TTC549 (cell line): Measurements from ENCODE around the gene HECTD2.
"Not testable (repeated sequence)": the region's sequence is repeated elsewhere in the genome, so short reads cannot be mapped to it uniquely, and the experiment has no call there.

Experiments used
- FAIRE-seq: peaks from 2 replicates; lab custom pipeline; 2012; peaks lifted over from hg19 to GRCh38; lab: Jason Lieb, UNC

HECTD2 gene, protein sequence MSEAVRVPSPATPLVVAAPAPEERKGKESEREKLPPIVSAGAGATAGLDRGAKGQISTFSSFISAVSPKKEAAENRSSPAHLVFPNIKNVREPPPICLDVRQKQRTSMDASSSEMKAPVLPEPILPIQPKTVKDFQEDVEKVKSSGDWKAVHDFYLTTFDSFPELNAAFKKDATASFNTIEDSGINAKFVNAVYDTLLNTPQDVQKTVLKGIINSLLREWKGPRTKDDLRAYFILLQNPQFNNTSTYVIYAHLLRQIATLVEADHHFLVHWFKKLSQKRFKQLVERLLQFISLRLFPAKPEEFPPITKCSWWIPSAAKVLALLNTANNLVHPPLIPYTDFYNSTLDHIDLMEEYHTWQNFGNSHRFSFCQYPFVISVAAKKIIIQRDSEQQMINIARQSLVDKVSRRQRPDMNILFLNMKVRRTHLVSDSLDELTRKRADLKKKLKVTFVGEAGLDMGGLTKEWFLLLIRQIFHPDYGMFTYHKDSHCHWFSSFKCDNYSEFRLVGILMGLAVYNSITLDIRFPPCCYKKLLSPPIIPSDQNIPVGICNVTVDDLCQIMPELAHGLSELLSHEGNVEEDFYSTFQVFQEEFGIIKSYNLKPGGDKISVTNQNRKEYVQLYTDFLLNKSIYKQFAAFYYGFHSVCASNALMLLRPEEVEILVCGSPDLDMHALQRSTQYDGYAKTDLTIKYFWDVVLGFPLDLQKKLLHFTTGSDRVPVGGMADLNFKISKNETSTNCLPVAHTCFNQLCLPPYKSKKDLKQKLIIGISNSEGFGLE

GRCh38 chr10:91409869-91410637 lies at the start of gene HECTD2:
TSS of gene HECTD2 (plus strand) at chr10:91410344. CDS start at chr10:91410439, 95 bp downstream.
- FAIRE-seq, result no peak

DNA sequence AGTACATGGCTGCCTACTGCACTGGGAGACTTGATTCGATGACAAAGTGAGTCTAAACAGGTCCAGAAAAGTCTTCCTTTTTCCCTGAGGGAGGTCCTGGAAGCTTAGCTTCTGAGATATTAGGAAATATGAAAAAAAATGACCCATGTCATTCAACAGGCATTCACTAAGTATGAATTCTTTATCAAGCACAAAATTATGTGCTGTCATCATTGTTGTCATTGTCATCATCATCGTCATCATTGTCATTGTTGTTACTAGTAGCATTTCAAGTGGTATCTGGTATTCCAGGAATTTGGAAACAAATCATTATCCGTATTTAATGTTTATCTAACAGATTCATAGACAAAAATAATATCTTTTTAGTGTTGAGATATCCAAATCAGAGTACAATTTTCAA lies 49.7 kb upstream of the HECTD2 start:
- no peak for FAIRE-seq

- not testable (repeated sequence) for FAIRE-seq
Observed at GRCh38 chr10:91365519-91365918, 44.6 kb upstream of the HECTD2 start.

DNA sequence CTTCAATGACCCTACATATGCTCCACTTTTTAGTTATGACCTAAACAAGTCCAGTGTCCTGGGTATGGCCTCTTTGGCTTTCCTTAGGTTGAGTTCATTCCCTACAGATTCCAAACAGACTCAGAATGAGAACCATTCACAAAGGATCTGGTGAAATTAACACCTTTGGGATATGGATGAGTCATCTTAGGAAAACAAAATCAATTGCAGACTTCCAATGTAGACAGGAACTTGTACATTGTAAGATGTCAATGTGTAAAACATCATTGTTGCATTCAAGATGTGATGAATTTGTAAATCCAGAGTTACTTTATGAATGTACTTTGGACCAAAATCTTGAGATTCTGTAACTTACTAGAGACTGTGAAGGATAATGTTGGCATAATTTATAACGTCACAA lies 43.4 kb upstream of the HECTD2 start:
- FAIRE-seq, result no peak

- no peak for FAIRE-seq
Observed at GRCh38 chr10:91367127-91367531, 43.0 kb upstream of the HECTD2 start.

- FAIRE-seq, result no peak
Observed at GRCh38 chr10:91367558-91367957, 42.6 kb upstream of the HECTD2 start.

DNA sequence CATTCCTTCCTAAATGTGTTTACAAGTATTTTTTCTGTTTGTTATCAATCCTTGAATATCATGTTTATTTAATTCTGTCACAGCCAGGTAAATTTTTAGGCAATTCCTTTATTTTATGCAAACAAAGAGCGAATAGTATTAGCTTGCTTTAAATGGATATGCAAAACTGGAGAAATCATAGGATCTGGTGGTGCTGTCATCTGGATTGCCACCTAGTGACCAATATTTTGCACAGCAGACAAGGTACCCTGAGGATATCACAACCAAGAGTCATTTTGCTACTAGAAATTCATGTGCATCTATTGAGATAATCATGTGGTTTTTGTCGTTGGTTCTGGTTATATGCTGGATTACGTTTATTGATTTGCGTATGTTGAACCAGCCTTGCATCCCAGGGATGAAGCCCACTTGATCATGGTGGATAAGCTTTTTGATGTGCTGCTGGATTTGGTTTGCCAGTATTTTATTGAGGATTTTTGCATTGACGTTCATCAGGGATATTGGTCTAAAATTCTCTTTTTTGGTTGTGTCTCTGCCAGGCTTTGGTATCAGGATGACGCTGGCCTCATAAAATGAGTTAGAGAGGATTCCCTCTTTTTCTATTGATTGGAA lies 40.1 kb upstream of the HECTD2 start:
- FAIRE-seq, result not testable (repeated sequence)

GRCh38 chr10:91374052-91374451 lies 36.1 kb upstream of the HECTD2 start:
- FAIRE-seq, result no peak

GRCh38 chr10:91378061-91378460 lies 32.1 kb upstream of the HECTD2 start:
- no peak for FAIRE-seq

DNA sequence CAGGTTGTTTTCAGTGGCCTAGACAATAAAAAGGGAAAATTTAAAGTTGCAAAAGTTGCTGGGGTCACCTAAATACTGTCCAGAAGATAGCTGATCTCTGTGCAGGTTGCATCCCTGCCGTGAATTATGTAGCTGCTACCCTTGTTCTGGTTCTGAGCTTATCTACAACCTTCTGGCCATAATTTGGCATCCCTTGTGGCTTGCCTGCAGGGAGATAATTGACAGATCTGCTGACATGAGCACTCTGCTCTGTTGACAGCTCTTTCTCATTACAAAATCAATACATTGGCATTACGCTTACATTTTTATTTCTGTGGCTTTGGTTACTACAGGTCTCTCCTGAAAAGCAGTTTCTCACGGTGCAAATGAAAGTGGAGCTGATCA lies 29.3 kb upstream of the HECTD2 start:
- no peak for FAIRE-seq

DNA sequence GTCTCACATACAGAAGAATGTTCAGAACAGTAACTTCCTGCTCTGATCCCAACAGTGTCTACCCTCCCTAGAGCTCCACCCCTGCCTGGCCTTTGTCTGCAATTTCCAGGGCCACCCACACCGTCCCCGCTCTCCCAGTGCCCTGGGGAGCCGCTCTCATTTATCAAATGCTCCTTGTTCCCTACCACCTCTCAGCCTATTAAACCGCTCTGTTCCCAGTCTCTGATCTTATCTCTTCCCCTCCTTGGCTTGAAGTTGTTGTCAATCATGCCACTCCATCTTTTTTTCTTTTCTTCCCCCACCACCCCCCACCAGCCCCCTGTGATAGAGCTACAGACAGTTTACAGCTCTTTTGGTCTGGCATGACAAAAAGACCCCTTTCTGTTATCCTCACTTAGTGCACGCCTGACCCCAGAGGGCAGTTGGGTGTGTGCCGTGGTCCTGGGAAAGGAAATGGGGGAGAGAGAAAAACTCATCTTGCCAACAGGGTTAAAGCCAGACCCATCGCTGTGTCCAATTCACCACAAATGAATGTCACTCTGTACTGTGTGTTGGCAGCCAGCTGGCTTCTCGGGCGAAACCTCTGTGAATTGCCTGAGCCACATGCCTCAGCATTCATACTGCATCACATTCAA lies 28.8 kb upstream of the HECTD2 start:
- no peak for FAIRE-seq

DNA sequence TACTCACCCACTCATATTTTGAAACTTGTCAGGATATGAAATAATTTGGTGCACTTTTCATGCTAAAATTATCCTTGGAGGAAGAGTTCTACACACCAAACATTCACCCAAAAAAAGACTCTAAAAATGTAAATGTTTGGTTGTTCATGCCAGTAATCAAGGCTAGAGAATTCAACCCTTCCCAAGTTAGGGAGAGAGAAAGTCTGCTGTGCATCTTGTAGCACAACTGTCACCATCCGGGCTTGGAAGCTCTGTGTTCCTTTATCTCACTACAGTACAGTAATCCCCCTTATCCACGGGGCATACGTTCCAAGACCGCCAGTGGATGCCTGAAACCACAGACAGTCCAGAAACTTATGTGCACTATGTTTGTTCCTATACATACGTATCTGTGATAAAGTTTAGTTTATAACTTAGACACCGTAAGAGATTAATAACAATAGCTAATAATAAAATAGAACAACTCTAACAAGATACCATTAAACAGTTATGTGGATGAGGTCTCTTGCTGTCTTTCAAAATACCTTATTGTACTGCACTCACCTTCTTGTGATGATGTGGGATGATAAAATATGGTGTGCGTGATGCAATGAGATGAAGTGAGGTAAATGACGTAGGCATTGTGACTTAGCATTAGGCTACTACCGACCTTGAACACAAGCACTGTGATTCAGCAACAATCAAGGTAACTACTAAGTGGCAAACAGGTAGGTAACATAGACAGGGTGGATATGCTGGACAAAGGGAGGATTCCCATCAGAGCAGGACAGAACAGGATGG lies 24.6 kb upstream of the HECTD2 start:
- no peak for FAIRE-seq

GRCh38 chr10:91389636-91390512 lies 20.3 kb upstream of the HECTD2 start:
- FAIRE-seq, result peak; percentile 89

GRCh38 chr10:91390513-91390825 lies 19.7 kb upstream of the HECTD2 start:
- not testable (repeated sequence) for FAIRE-seq

DNA sequence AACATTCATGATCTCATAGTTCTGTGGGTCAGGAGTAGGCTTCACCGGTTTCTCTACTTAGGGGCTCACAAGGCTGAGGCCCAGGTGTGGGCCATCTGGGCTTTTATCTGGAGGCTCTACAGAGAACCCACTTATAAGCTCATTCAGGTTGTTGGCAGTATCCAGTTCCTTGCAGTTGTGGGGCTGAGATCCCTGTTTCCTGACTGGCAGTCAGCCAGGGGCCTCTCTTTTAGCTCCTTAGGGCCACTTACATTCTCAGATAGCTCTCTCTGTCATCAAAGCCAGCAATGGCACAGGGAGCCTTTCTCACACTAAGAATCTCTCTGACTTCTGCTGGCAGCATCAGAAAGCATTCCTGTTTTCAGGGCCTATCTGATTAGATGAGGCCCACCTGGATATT lies 18.2 kb upstream of the HECTD2 start:
- FAIRE-seq, result no peak

GRCh38 chr10:91406322-91406721 lies 3.8 kb upstream of the HECTD2 start:
- no peak for FAIRE-seq

GRCh38 chr10:91409069-91409868 lies 875 bp upstream of the HECTD2 start:
- peak; percentile 15 for FAIRE-seq

DNA sequence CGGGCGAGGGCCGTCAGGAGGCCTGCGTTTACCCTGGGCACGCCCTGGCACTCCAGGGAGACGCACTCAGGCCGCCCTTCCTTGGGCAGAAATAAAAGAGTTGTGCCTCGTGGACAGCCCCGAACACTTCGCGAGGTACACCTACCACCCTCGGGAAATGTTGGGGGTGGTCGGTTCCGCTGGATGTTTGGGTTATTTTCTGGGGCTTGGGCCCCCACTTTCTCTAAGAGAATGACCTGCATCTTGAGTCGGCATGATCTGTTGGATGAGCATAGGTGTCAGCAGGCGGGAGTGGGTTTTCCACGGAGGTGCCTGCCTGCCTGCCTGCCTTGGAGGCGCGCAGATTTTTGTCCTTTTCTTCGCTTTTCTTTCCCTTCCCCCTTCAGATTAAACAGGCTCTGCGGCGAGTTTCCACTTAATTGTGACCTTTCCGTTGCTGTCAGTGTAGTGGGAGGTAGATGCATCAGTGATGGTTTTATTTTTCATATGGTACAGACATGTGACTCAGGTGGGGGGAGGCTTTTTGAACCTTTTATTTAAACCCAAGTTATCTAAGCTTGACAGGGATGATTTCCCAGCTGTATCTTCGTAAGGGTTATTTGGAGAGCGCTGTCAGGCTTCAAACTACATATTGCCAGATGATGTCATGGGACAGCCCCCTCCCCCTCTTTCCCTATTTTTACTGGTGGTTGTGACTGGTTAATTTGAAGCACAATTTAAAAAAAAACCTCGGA lies 661 bp downstream of the HECTD2 start:
- FAIRE-seq, result no peak

GRCh38 chr10:91411621-91412020 lies 1.5 kb downstream of the HECTD2 start:
- FAIRE-seq, result no peak
